HepG2 (cell line): ENCODE data around the gene ARL4D. TPM values are rescaled to one million over a fixed set of nuclear protein-coding genes. Genes with fewer than 3 reads are reported as not detected.

Experiments
- ATF4 ChIP-seq, 2 experiments: fragments of 450-650 bp in 1 of 2; sonication (generic) in 1 of 2; formaldehyde crosslinking; IDR thresholded peaks; 2 replicates each; pipeline versions ENCODE4 v1.5.0 to v1.8.0; 2020 to 2022; ENCODE audit warnings: mild to moderate bottlenecking in 1 of 2, missing genetic modification reagents in 1 of 2
- ESRRA ChIP-seq: sonication (generic); formaldehyde crosslinking; IDR thresholded peaks from 2 replicates; pipeline ENCODE4 v1.5.1; 2020; ENCODE audit warnings: mild to moderate bottlenecking, low read depth, missing genetic modification reagents
- PAXIP1 ChIP-seq: sonication (generic); formaldehyde crosslinking; conservative IDR thresholded peaks from 2 replicates; pipeline ENCODE4 v1.4.0; 2020; ENCODE audit warnings: mild to moderate bottlenecking, missing genetic modification reagents, moderate library complexity
- RBM39 ChIP-seq: fragments of 200-400 bp; formaldehyde crosslinking; IDR thresholded peaks from one replicate; pipeline ENCODE4 v1.6.1; 2018; ENCODE audit warnings: antibody characterized with exemption, mild to moderate bottlenecking, low read depth, low read length; ENCODE audit not compliant: poor library complexity, severe bottlenecking
- REST ChIP-seq, 2 experiments: IDR thresholded peaks; 2 replicates each; pipeline ENCODE4 v1.6.1; 2011 to 2012; ENCODE audit warnings: low read length in 2 of 2, borderline replicate concordance in 1 of 2, low read depth in 1 of 2, mild to moderate bottlenecking in 1 of 2, moderate library complexity in 1 of 2
- TMF1 ChIP-seq: sonication (generic); formaldehyde crosslinking; IDR thresholded peaks from 2 replicates; pipeline ENCODE4 v1.8.1; 2022; ENCODE audit warnings: low read depth, missing genetic modification reagents
- ZNF512B ChIP-seq: sonication (generic); formaldehyde crosslinking; IDR thresholded peaks from 2 replicates; pipeline ENCODE4 v1.5.1; 2020; ENCODE audit warnings: missing genetic modification reagents, mild to moderate bottlenecking, borderline replicate concordance
- ZNF552 ChIP-seq: sonication (generic); formaldehyde crosslinking; IDR thresholded peaks from 2 replicates; pipeline ENCODE4 v1.9.0; 2022; ENCODE audit warnings: missing genetic modification reagents, mild to moderate bottlenecking, borderline replicate concordance
- ZNF562 ChIP-seq: sonication (generic); formaldehyde crosslinking; IDR thresholded peaks from 2 replicates; pipeline ENCODE4 v1.8.0; 2022; ENCODE audit warnings: missing genetic modification reagents, borderline replicate concordance
- ZNF687 ChIP-seq: sonication (generic); formaldehyde crosslinking; IDR thresholded peaks from 2 replicates; pipeline ENCODE4 v1.5.1; 2020; ENCODE audit warnings: mild to moderate bottlenecking, missing genetic modification reagents, moderate library complexity
- polyA plus RNA-seq, 8 experiments: library from polyadenylated mRNA; depleted of rRNA in 3 of 8; stranded (reverse) in 7 of 8; unstranded in 1 of 8; fragments of >200 nt; fragmentation: Illumina TruSeq in 4 of 8; extraction: Trizol in 4 of 8; gene quantifications; 2 replicates each; pipeline versions ENCODE4 v1.2.1 to v1.2.3, GENCODE V29; 2011 to 2016; ENCODE audit warnings: low read depth in 4 of 8, missing spikeins in 1 of 8, mixed read lengths in 1 of 8; ENCODE audit not compliant: insufficient read depth in 1 of 8
- total RNA-seq, 5 experiments: library from RNA; depleted of rRNA; stranded (reverse); fragments of >200 nt; fragmentation: Illumina TruSeq; extraction: Trizol; gene quantifications; 2 replicates each; pipeline ENCODE4 v1.2.3, GENCODE V29; 2016; ENCODE audit warnings: low read depth in 1 of 5

ARL4D gene
- total and polyA plus RNA-seq, 2 of the 13 experiments (the other 11 are each of a cell fraction or from before 2014, with no cell fraction given) = 9.0 to 25.9 TPM

GRCh38 chr17:43418441-43419374 lies 19.9 kb downstream of the ARL4D start (continued):
- no peak for TF ChIP-seq RBM39
- TF ChIP-seq ZNF562 = no peak
- TF ChIP-seq ZNF512B (CRISPR knock-in tag) = no peak; the same call in 1 of the 2 replicates
- no peak for TF ChIP-seq TMF1 (CRISPR knock-in tag)
- TF ChIP-seq ZNF552 (CRISPR knock-in tag) = no peak
- TF ChIP-seq ZNF687 (CRISPR knock-in tag) = peak; percentile 93
- 0 out of 2 replicates have a peak, but pooled peaks have one; percentile 22 for TF ChIP-seq ESRRA (CRISPR knock-in tag)
- TF ChIP-seq ATF4 (CRISPR knock-in tag; IDR thresholded peaks at IDR 0.05) = peak in 1 of 2 experiments; percentile 67; a peak in 1 of 4 replicates
- TF ChIP-seq PAXIP1 (CRISPR knock-in tag) = peak; percentile 22; the same call in 1 of the 2 replicates
- no peak for TF ChIP-seq REST (IDR thresholded peaks at IDR 0.05; ENCODE audit: borderline replicate concordance in 1 of 2, low read depth in 1 of 2, low read length in 2 of 2)
